Measurements from ENCODE around the gene SEMA4D.

DNA sequence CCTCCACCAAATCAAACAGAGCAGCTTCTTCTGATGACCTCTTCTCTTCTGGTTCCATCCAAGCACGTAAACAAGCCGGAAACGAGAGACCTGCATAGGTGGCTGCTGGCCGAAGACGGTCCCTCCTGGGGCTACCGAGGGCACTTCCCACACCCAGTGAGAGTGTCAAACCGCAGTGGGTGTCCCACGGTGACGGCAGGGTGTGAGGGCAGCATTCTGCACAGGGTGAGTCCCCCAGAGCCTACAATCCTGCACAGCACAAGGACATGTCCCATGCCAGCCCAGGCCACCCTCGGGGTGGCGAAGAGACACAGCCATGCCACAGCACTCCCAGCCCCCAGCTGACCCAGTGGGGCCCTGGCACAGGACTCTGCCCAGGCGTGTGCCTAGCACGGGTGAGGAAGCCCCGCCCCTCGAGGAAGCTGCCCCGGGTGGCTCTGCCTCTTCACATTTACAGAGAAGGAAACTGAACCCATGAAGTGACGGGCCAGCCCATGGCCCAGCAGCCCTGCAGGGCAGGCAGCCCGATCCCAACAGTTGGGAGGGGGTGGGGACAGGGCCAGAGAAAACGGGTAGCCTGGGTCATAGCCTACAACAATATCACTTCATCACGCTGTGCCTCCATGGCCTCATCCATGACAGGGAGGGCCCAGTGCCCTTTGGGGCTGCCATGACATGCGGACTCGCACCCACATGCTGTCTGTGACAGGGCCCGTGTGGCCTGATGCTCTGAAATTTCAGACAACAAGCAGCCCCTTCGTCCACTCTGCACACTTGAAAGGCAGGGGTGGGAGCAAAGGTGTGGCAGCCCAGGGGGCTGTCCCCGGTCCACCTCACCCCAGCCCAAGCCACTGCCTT lies 43.2 kb downstream of the SEMA4D start:
- TF ChIP-seq, protein P1, sequence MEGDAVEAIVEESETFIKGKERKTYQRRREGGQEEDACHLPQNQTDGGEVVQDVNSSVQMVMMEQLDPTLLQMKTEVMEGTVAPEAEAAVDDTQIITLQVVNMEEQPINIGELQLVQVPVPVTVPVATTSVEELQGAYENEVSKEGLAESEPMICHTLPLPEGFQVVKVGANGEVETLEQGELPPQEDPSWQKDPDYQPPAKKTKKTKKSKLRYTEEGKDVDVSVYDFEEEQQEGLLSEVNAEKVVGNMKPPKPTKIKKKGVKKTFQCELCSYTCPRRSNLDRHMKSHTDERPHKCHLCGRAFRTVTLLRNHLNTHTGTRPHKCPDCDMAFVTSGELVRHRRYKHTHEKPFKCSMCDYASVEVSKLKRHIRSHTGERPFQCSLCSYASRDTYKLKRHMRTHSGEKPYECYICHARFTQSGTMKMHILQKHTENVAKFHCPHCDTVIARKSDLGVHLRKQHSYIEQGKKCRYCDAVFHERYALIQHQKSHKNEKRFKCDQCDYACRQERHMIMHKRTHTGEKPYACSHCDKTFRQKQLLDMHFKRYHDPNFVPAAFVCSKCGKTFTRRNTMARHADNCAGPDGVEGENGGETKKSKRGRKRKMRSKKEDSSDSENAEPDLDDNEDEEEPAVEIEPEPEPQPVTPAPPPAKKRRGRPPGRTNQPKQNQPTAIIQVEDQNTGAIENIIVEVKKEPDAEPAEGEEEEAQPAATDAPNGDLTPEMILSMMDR (IDR thresholded peaks at IDR 0.05; ENCODE audit: poor library complexity, severe bottlenecking), result no peak
- TF ChIP-seq RAD21 (conservative IDR thresholded peaks at IDR 0.05) (no peak), EZH2 (IDR thresholded peaks at IDR 0.05; ENCODE audit: borderline replicate concordance, insufficient read depth, low read length, poor library complexity, severe bottlenecking) (no peak), POLR2AphosphoS5 (IDR thresholded peaks at IDR 0.05) (no peak), EP300 (conservative IDR thresholded peaks at IDR 0.05; ENCODE audit: poor library complexity, severe bottlenecking) (no peak), MXI1 (conservative IDR thresholded peaks at IDR 0.05; ENCODE audit: poor library complexity, severe bottlenecking) (no peak), TAF1 (IDR thresholded peaks at IDR 0.05; ENCODE audit: low read depth) (no peak)
- TF ChIP-seq, protein P2, sequence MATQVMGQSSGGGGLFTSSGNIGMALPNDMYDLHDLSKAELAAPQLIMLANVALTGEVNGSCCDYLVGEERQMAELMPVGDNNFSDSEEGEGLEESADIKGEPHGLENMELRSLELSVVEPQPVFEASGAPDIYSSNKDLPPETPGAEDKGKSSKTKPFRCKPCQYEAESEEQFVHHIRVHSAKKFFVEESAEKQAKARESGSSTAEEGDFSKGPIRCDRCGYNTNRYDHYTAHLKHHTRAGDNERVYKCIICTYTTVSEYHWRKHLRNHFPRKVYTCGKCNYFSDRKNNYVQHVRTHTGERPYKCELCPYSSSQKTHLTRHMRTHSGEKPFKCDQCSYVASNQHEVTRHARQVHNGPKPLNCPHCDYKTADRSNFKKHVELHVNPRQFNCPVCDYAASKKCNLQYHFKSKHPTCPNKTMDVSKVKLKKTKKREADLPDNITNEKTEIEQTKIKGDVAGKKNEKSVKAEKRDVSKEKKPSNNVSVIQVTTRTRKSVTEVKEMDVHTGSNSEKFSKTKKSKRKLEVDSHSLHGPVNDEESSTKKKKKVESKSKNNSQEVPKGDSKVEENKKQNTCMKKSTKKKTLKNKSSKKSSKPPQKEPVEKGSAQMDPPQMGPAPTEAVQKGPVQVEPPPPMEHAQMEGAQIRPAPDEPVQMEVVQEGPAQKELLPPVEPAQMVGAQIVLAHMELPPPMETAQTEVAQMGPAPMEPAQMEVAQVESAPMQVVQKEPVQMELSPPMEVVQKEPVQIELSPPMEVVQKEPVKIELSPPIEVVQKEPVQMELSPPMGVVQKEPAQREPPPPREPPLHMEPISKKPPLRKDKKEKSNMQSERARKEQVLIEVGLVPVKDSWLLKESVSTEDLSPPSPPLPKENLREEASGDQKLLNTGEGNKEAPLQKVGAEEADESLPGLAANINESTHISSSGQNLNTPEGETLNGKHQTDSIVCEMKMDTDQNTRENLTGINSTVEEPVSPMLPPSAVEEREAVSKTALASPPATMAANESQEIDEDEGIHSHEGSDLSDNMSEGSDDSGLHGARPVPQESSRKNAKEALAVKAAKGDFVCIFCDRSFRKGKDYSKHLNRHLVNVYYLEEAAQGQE (IDR thresholded peaks at IDR 0.05; ENCODE audit: borderline replicate concordance), result no peak
